Measurements from ENCODE around the gene COL17A1.

GRCh38 chr10:104025524-104025923 lies 60.2 kb downstream of the COL17A1 start:
- TF ChIP-seq YY1 (IDR thresholded peaks at IDR 0.05; ENCODE audit: insufficient read depth, insufficient read length) (no peak), ZNF274 (IDR thresholded peaks at IDR 0.05; ENCODE audit: low read depth, low read length) (no peak)

All from NT2/D1 (cell line).